NCI-H1436 treated with DMSO at 0.1 percent for 48 hours (cell line): Measurements from ENCODE around the gene MECP2.

Experiments used
- DNase-seq: peaks from one replicate; lab custom pipeline; 2025; lab: John Stamatoyannopoulos, UW

MECP2 gene

GRCh38 chrX:154032653-154033052 lies 64.9 kb downstream of the MECP2 start:
- no peak for DNase-seq

- no peak for DNase-seq
Measured at GRCh38 chrX:154032160-154032559, 65.4 kb downstream of the MECP2 start.

- no peak for DNase-seq
Measured at GRCh38 chrX:154030715-154031305, 66.7 kb downstream of the MECP2 start.

GRCh38 chrX:154030266-154030665 lies 67.3 kb downstream of the MECP2 start:
- DNase-seq, result no peak

GRCh38 chrX:154029439-154029838 lies 68.1 kb downstream of the MECP2 start:
- DNase-seq, result no peak

GRCh38 chrX:154028502-154029184 lies 68.9 kb downstream of the MECP2 start:
- no peak for DNase-seq

GRCh38 chrX:154027986-154028385 lies 69.5 kb downstream of the MECP2 start:
- no peak for DNase-seq

- no peak for DNase-seq
Measured at GRCh38 chrX:154027022-154027402, 70.5 kb downstream of the MECP2 start.

GRCh38 chrX:154026136-154027021 lies 71.1 kb downstream of the MECP2 start:
- no peak for DNase-seq

GRCh38 chrX:154025230-154025629 lies 72.3 kb downstream of the MECP2 start:
- no peak for DNase-seq

GRCh38 chrX:154024271-154024670 lies 73.2 kb downstream of the MECP2 start:
- DNase-seq, result no peak

GRCh38 chrX:154023276-154024000 lies 74.1 kb downstream of the MECP2 start:
- DNase-seq, result no peak

- no peak for DNase-seq
Measured at GRCh38 chrX:154022108-154022507, 75.4 kb downstream of the MECP2 start.

- DNase-seq, result no peak
Measured at GRCh38 chrX:154021131-154021611, 76.3 kb downstream of the MECP2 start.

GRCh38 chrX:154020536-154021115 lies 76.9 kb downstream of the MECP2 start:
- no peak for DNase-seq

- no peak for DNase-seq
Measured at GRCh38 chrX:154019633-154020528, 77.6 kb downstream of the MECP2 start, which contains the start of gene IRAK1. IRAK1 (minus strand) TSS chrX:154019902; CDS start chrX:154019812, 90 bp downstream.

GRCh38 chrX:154019061-154019621 lies 78.4 kb downstream of the MECP2 start:
- no peak for DNase-seq

GRCh38 chrX:154018518-154019060 lies 78.9 kb downstream of the MECP2 start:
- no peak for DNase-seq

- no peak for DNase-seq
Measured at GRCh38 chrX:154017766-154018517, 79.6 kb downstream of the MECP2 start.
